ENCODE measurements around the gene SMG6. TPM values are rescaled to one million over a fixed set of nuclear protein-coding genes. Genes with fewer than 3 reads are reported as not detected.

SMG6 gene
- total and polyA plus RNA-seq, 2 of the 8 experiments (the other 6 are each of a cell fraction or from before 2014, with no cell fraction given), result 18.5 to 25.2 TPM

DNA sequence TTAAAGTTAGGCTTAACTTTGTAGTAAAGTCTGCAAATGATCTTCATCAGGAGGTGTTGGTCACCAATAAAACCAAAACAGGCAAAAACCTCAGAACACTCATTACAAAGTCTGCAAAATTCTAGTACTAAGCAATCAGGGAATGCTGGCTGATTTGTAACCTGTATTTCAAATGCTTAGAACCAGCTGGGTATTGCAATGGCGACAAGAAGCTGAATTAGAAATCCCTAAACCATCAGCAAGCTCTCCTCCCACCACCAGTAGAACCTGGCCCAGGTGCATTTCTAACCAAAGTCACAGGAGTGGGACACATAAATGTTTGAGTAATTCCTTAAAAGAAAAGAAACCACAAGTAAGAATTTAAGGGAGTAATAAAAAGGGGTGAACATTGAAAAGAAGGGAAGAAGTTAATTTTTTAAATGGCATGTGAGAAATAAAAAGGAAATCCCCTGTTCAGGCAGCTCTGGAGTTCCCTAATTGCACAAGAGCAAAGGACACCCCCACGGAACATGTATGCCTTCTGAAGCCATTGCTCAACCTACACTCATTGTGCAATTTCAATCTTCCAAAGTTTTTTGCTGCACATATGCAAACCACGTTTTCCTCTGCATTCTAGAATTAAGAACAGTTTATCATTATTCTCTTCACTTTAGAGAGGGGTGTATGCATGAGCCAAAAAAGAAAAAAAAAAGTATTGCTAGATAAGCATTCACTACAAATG, 145.8 kb downstream of the SMG6 start:
- Histone ChIP-seq H2BK5ac (ENCODE audit: low read depth, low read length) (no peak overlapping the region), H2BK12ac (ENCODE audit: low read depth, low read length) (no peak overlapping the region), H3K4me1 (replicated peaks in 1 of 4; ENCODE audit: control insufficient read depth in 3 of 4, insufficient read depth in 4 of 4, low read length in 3 of 4) (no peaks in the 10 kb centered on the region), H3K9ac (replicated peaks in 1 of 4; ENCODE audit: extremely low read depth in 1 of 4, low read depth in 3 of 4, low read length in 3 of 4) (no peak overlapping the region), H4K8ac (ENCODE audit: extremely low read depth, insufficient read depth, low read length) (no peak overlapping the region), H3K27ac (ENCODE audit: low read depth, low read length) (no peak overlapping the region), H3K56ac (replicated peaks; ENCODE audit: insufficient read length, low read depth, low read length) (no peak overlapping the region), H3K23ac (ENCODE audit: insufficient read length) (no peak overlapping the region), H4K91ac (replicated peaks; ENCODE audit: insufficient read length, low read length) (no peak overlapping the region), H3K9me3 (ENCODE audit: insufficient read depth in 2 of 2, low read depth in 1 of 2, low read length in 1 of 2) (no peaks in the 10 kb centered on the region), H3K23me2 (ENCODE audit: low read depth, low read length) (no peaks in the 10 kb centered on the region), H3K36me3 (ENCODE audit: control insufficient read depth in 2 of 4, insufficient read depth in 4 of 4, low read length in 3 of 4) (no peaks in the 10 kb centered on the region), H3K27me3 (replicated peaks in 1 of 4; ENCODE audit: control insufficient read depth in 3 of 4, extremely low read depth in 1 of 4, insufficient read depth in 3 of 4, low read length in 3 of 4) (no peaks in the 10 kb centered on the region), H3K79me2 (ENCODE audit: control insufficient read depth in 1 of 2, insufficient read depth in 2 of 2, low read length in 2 of 2) (no peaks in the 10 kb centered on the region), H4K20me1 (replicated peaks in 1 of 2; ENCODE audit: control insufficient read depth in 1 of 2, insufficient read depth in 2 of 2, low read length in 2 of 2) (no peaks in the 10 kb centered on the region), H2BK15ac (ENCODE audit: low read length) (no peak overlapping the region), H3K4me3 (ENCODE audit: extremely low read depth in 1 of 4, insufficient read depth in 2 of 4, low read depth in 3 of 4, low read length in 4 of 4) (no peak overlapping the region), H3K4ac (replicated peaks; ENCODE audit: insufficient read length, low read depth, low read length) (no peak overlapping the region), H3K4me2 (ENCODE audit: insufficient read depth in 1 of 2, low read depth in 2 of 2, low read length in 2 of 2) (no peak overlapping the region), H3K79me1 (ENCODE audit: low read depth, low read length) (no peaks in the 10 kb centered on the region), H4K5ac (ENCODE audit: insufficient read length, low read depth, low read length) (no peak overlapping the region), H2AFZ (ENCODE audit: low read length) (no peak overlapping the region), H3K18ac (ENCODE audit: extremely low read depth, low read length) (no peak overlapping the region), H3K14ac (ENCODE audit: insufficient read length) (no peak overlapping the region), H2BK120ac (replicated peaks; ENCODE audit: low read depth, low read length) (no peak overlapping the region), H2AK5ac (ENCODE audit: low read depth, low read length) (no peak overlapping the region), H2BK20ac (ENCODE audit: low read length) (no peak overlapping the region)
- ChIA-PET CTCF (ENCODE audit: partially characterized antibody) (interaction anchor here (0.6 to 1.9 kb wide), 5 partner anchors 13 to 103 kb away, joined by 3 to 5 read pairs (median 3); no protein-coding TSS in a partner anchor), POLR2A (ENCODE audit: partially characterized antibody) (interaction anchor here (0.6 kb wide), 1 partner anchor 1686 kb away, joined by 3 read pairs; no protein-coding TSS in a partner anchor)
- DNase-seq (ENCODE audit: low read depth in 1 of 2, low spot score in 2 of 2), result no peak
- peak; percentile 28 for FAIRE-seq
- WGBS, 2 experiments (ENCODE audit: extremely low coverage in 1 of 2, insufficient coverage in 1 of 2, insufficient read length in 1 of 2, insufficient replicate concordance in 2 of 2, low coverage in 1 of 2, low lambda C conversion rate in 2 of 2, missing lambda C conversion rate in 1 of 2), result 90% methylated on average over 3 of the region's 3 CpGs; no CpG with 5 or more reads in 1 of the 2 experiments
- TF ChIP-seq PHF8 (conservative IDR thresholded peaks at IDR 0.05; ENCODE audit: low read depth, low read length) (no peak), KDM1A (IDR thresholded peaks at IDR 0.05; ENCODE audit: borderline replicate concordance, low read length) (no peak), RBBP5 (IDR thresholded peaks at IDR 0.05; ENCODE audit: borderline replicate concordance, low read depth, low read length) (no peak), KDM4A (IDR thresholded peaks at IDR 0.05; ENCODE audit: low read depth, low read length, severe bottlenecking) (no peak), ASH2L (IDR thresholded peaks at IDR 0.05; ENCODE audit: low read length) (no peak), TAF1 (IDR thresholded peaks at IDR 0.05; ENCODE audit: low read depth, low read length) (no peak), YY1 (IDR thresholded peaks at IDR 0.05; ENCODE audit: low read depth, low read length) (no peak), POLR2AphosphoS5 (IDR thresholded peaks at IDR 0.05; ENCODE audit: low read depth, low read length) (no peak), HDAC2 (IDR thresholded peaks at IDR 0.05; ENCODE audit: borderline replicate concordance in 1 of 2, low read depth in 2 of 2, low read length in 2 of 2) (no peak)
- TF ChIP-seq, protein P1, sequence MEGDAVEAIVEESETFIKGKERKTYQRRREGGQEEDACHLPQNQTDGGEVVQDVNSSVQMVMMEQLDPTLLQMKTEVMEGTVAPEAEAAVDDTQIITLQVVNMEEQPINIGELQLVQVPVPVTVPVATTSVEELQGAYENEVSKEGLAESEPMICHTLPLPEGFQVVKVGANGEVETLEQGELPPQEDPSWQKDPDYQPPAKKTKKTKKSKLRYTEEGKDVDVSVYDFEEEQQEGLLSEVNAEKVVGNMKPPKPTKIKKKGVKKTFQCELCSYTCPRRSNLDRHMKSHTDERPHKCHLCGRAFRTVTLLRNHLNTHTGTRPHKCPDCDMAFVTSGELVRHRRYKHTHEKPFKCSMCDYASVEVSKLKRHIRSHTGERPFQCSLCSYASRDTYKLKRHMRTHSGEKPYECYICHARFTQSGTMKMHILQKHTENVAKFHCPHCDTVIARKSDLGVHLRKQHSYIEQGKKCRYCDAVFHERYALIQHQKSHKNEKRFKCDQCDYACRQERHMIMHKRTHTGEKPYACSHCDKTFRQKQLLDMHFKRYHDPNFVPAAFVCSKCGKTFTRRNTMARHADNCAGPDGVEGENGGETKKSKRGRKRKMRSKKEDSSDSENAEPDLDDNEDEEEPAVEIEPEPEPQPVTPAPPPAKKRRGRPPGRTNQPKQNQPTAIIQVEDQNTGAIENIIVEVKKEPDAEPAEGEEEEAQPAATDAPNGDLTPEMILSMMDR (IDR thresholded peaks at IDR 0.05; ENCODE audit: control extremely low read depth in 1 of 3, insufficient read depth in 1 of 3, low read depth in 1 of 3, low read length in 3 of 3), result no peak
